HepG2 (cell line): ENCODE data around the gene BABAM2. TPM values are rescaled to one million over a fixed set of nuclear protein-coding genes. Genes with fewer than 3 reads are reported as not detected.

Source experiments
- ATAC-seq: fragments of 200-7000 bp; cut with Tn5 transposase; 3 replicates; pipeline ENCODE4 v1.9.1; 2020; ENCODE audit warnings: mild to moderate bottlenecking, moderate library complexity
- BruUV-seq: library from RNA; stranded (reverse); fragments of 400-500 nt; replicated peaks from 2 replicates; lab custom pipeline; 2021; lab: Mats Ljungman, UMichigan
- CTCF ChIA-PET: fragments of 300-600 bp; formaldehyde crosslinking; extraction: SDS; loops from one replicate; lab custom pipeline; 2021; ENCODE audit warnings: low total read pairs, inconsistent platforms, low intra/inter-chr PET ratio; lab: Yijun Ruan, JAX
- POLR2A ChIA-PET: fragments of 350-600 bp; sonication (Branson Sonifier 250); formaldehyde crosslinking; loops from one replicate; lab custom pipeline; 2020; ENCODE audit warnings: antibody characterized with exemption, inconsistent platforms; lab: Yijun Ruan, JAX
- DNase-seq: peaks from one replicate; pipeline ENCODE4 v3.0.0-alpha.2; 2015; ENCODE audit warnings: low spot score
- FAIRE-seq: peaks from 3 replicates; lab custom pipeline; 2011; peaks lifted over from hg19 to GRCh38; lab: Jason Lieb, UNC
- H2AFZ ChIP-seq: one replicate; pipeline ENCODE4 v1.6.1; 2011; ENCODE audit warnings: low read length, inconsistent platforms
- H3K27ac ChIP-seq: fragments of 300-600 bp; 3 replicates; pipeline ENCODE4 v1.8.0; 2011; ENCODE audit warnings: mixed run types, mild to moderate bottlenecking, mixed read lengths, low read length, inconsistent platforms; ENCODE audit not compliant: insufficient read depth; ENCODE audit errors: extremely low read length
- H3K27me3 ChIP-seq, 2 experiments: fragments of 200-600 bp in 1 of 2; 2 replicates in 1 of 2; 3 replicates in 1 of 2; pipeline versions ENCODE4 v1.6.0 to v1.8.0; 2011; ENCODE audit warnings: low read length in 2 of 2, mild to moderate bottlenecking in 2 of 2, moderate library complexity in 2 of 2, inconsistent platforms in 1 of 2; ENCODE audit not compliant: insufficient read depth in 2 of 2, control insufficient read depth in 1 of 2
- H3K36me3 ChIP-seq, 2 experiments: fragments of 200-600 bp in 1 of 2; replicated peaks in 1 of 2; 2 replicates in 1 of 2; 3 replicates in 1 of 2; pipeline versions ENCODE4 v1.5.1 to v1.8.0; 2011; ENCODE audit warnings: low read length in 2 of 2, inconsistent platforms in 1 of 2; ENCODE audit not compliant: insufficient read depth in 2 of 2, control insufficient read depth in 1 of 2
- H3K4me1 ChIP-seq: 2 replicates; pipeline ENCODE4 v1.5.1; 2012; ENCODE audit warnings: low read length, inconsistent platforms; ENCODE audit not compliant: insufficient read depth
- H3K4me2 ChIP-seq: 2 replicates; pipeline ENCODE4 v1.6.0; 2011; ENCODE audit warnings: low read depth, low read length, inconsistent platforms
- H3K4me3 ChIP-seq, 3 experiments: fragments of 200-600 bp in 1 of 3; sonication (generic), shearing (Covaris generic) in 1 of 3; replicated peaks in 1 of 3; 2 replicates each; pipeline ENCODE4 v1.5.1; 2011 to 2016; ENCODE audit warnings: low read length in 3 of 3, inconsistent platforms in 2 of 3, low read depth in 2 of 3, mild to moderate bottlenecking in 2 of 3, control low read depth in 1 of 3, mixed read lengths in 1 of 3; ENCODE audit not compliant: insufficient read depth in 1 of 3
- H3K79me2 ChIP-seq: one replicate; pipeline ENCODE4 v1.6.1; 2011; ENCODE audit warnings: low read length, inconsistent platforms; ENCODE audit not compliant: insufficient read depth
- H3K9ac ChIP-seq: 2 replicates; pipeline ENCODE4 v1.6.0; 2011; ENCODE audit warnings: mild to moderate bottlenecking, low read depth, low read length, inconsistent platforms; ENCODE audit not compliant: insufficient read depth
- H3K9me3 ChIP-seq: 2 replicates; pipeline ENCODE4 v1.5.1; 2012; ENCODE audit warnings: mild to moderate bottlenecking, low read length
- H4K20me1 ChIP-seq: 2 replicates; pipeline ENCODE4 v1.6.0; 2011; ENCODE audit warnings: inconsistent platforms, mild to moderate bottlenecking, low read length, moderate library complexity; ENCODE audit not compliant: insufficient read depth
- ATF5 ChIP-seq: sonication (generic); formaldehyde crosslinking; IDR thresholded peaks from 2 replicates; pipeline ENCODE4 v1.4.0; 2020; ENCODE audit warnings: mild to moderate bottlenecking, low read depth, missing genetic modification reagents
- E2F1 ChIP-seq: sonication (generic); formaldehyde crosslinking; IDR thresholded peaks from 2 replicates; pipeline ENCODE4 v1.5.0; 2020; ENCODE audit warnings: missing genetic modification reagents
- ELK4 ChIP-seq: sonication (generic); formaldehyde crosslinking; IDR thresholded peaks from 2 replicates; pipeline ENCODE4 v1.9.0; 2021; ENCODE audit warnings: missing genetic modification reagents, borderline replicate concordance
- FOXO1 ChIP-seq: sonication (generic); formaldehyde crosslinking; IDR thresholded peaks from 2 replicates; pipeline ENCODE4 v1.4.0; 2020; ENCODE audit warnings: missing genetic modification reagents
- GFI1 ChIP-seq: sonication (generic); formaldehyde crosslinking; IDR thresholded peaks from 2 replicates; pipeline ENCODE4 v1.5.0; 2020; ENCODE audit warnings: missing genetic modification reagents, mild to moderate bottlenecking, borderline replicate concordance
- MAFK ChIP-seq, 2 experiments: IDR thresholded peaks in 1 of 2; conservative IDR thresholded peaks in 1 of 2; 2 replicates each; pipeline ENCODE4 v1.6.1; 2011; ENCODE audit warnings: improper control_type of control experiment in 2 of 2, low read length in 2 of 2
- MED13 ChIP-seq: sonication (generic); formaldehyde crosslinking; IDR thresholded peaks from 2 replicates; pipeline ENCODE4 v1.5.0; 2020; ENCODE audit warnings: missing genetic modification reagents
- PREB ChIP-seq: sonication (generic); formaldehyde crosslinking; IDR thresholded peaks from 2 replicates; pipeline ENCODE4 v1.4.0; 2020; ENCODE audit warnings: missing genetic modification reagents
- RBM22 ChIP-seq: fragments of 200-400 bp; formaldehyde crosslinking; optimal IDR thresholded peaks from 2 replicates; pipeline ENCODE3; 2017; ENCODE audit warnings: mild to moderate bottlenecking, low read length, moderate library complexity
- TAF15 ChIP-seq: fragments of 200-400 bp; formaldehyde crosslinking; IDR thresholded peaks from one replicate; pipeline ENCODE4 v1.6.1; 2018; ENCODE audit warnings: mild to moderate bottlenecking, low read depth, low read length; ENCODE audit not compliant: poor library complexity, severe bottlenecking
- TARDBP ChIP-seq: sonication (generic); formaldehyde crosslinking; IDR thresholded peaks from 2 replicates; pipeline ENCODE4 v1.8.0; 2022; ENCODE audit warnings: mild to moderate bottlenecking, missing genetic modification reagents
- TBX2 ChIP-seq: sonication (generic); formaldehyde crosslinking; IDR thresholded peaks from 2 replicates; pipeline ENCODE4 v1.5.0; 2020; ENCODE audit warnings: missing genetic modification reagents, mild to moderate bottlenecking, borderline replicate concordance
- TEAD3 ChIP-seq: optimal IDR thresholded peaks from 2 replicates; pipeline ENCODE3; 2016; ENCODE audit warnings: borderline replicate concordance
- YY1 ChIP-seq: IDR thresholded peaks from 2 replicates; pipeline ENCODE4 v1.6.1; 2011; ENCODE audit warnings: low read length, low read depth, moderate library complexity, mild to moderate bottlenecking; ENCODE audit not compliant: insufficient read depth, insufficient replicate concordance
- ZNF367 ChIP-seq: sonication (generic); formaldehyde crosslinking; IDR thresholded peaks from 2 replicates; pipeline ENCODE4 v1.4.0; 2020; ENCODE audit warnings: missing genetic modification reagents, borderline replicate concordance
- ZNF383 ChIP-seq: sonication (generic); formaldehyde crosslinking; IDR thresholded peaks from 2 replicates; pipeline ENCODE4 v1.4.0; 2020; ENCODE audit warnings: missing genetic modification reagents, mild to moderate bottlenecking, borderline replicate concordance
- ZNF704 ChIP-seq: sonication (generic); formaldehyde crosslinking; IDR thresholded peaks from 2 replicates; pipeline ENCODE4 v1.8.1; 2023; ENCODE audit warnings: mild to moderate bottlenecking, inconsistent platforms, moderate library complexity, missing genetic modification reagents, borderline replicate concordance
- WGBS: methylation state at CpG from one replicate; pipeline ENCODE4 v1.1.6; 2017; ENCODE audit warnings: low lambda C conversion rate; 5-methylcytosine and 5-hydroxymethylcytosine counted together
- in situ Hi-C: cut with HindIII; loops from 2 replicates; pipeline ENCODE4 v1.10.0; 2017; ENCODE audit warnings: low pct_unique_long_range_greater_than_20kb; ENCODE audit not compliant: extremely low pct_ligation_motif_present
- intact Hi-C: fragments of 100-400 bp; cut with micrococcal nuclease; formaldehyde crosslinking; loops from one replicate; pipeline ENCODE4 v1.10.0; 2022; ENCODE audit not compliant: unreplicated experiment
- polyA plus RNA-seq, 8 experiments: library from polyadenylated mRNA; depleted of rRNA in 3 of 8; stranded (reverse) in 7 of 8; unstranded in 1 of 8; fragments of >200 nt; fragmentation: Illumina TruSeq in 4 of 8; extraction: Trizol in 4 of 8; gene quantifications; 2 replicates each; pipeline versions ENCODE4 v1.2.1 to v1.2.3, GENCODE V29; 2011 to 2016; ENCODE audit warnings: low read depth in 4 of 8, missing spikeins in 1 of 8, mixed read lengths in 1 of 8; ENCODE audit not compliant: insufficient read depth in 1 of 8
- total RNA-seq, 5 experiments: library from RNA; depleted of rRNA; stranded (reverse); fragments of >200 nt; fragmentation: Illumina TruSeq; extraction: Trizol; gene quantifications; 2 replicates each; pipeline ENCODE4 v1.2.3, GENCODE V29; 2016; ENCODE audit warnings: low read depth in 1 of 5

BABAM2 gene
- total and polyA plus RNA-seq, 2 of the 13 experiments (the other 11 are each of a cell fraction or from before 2014, with no cell fraction given) = 24.9 to 28.0 TPM

- no peak for TF ChIP-seq ATF5 (CRISPR knock-in tag)
Observed at GRCh38 chr2:28048341-28048740, 157.8 kb downstream of the BABAM2 start (continued).

- ATAC-seq = no peak
- no TSS peak for BruUV-seq
- H3K27me3 ChIP-seq = no peaks in the 10 kb centered on the region
- H3K4me2 ChIP-seq = no peak overlapping the region
- intact Hi-C loops = no loop called here
- CTCF ChIA-PET = no interaction called here
- H3K9me3 ChIP-seq = no peaks in the 10 kb centered on the region
- no peaks in the 10 kb centered on the region for H3K79me2 ChIP-seq
- no peak overlapping the region for H3K27ac ChIP-seq
- in situ Hi-C loops = no loop called here
- TF ChIP-seq TEAD3 (CRISPR knock-in tag) (no peak), PREB (CRISPR knock-in tag) (no peak), MAFK (conservative IDR thresholded peaks at IDR 0.05 in 1 of 2, IDR thresholded peaks at IDR 0.05 in 1 of 2; ENCODE audit: low read length in 2 of 2) (no peak), ELK4 (CRISPR knock-in tag) (no peak), E2F1 (CRISPR knock-in tag) (no peak), ZNF704 (CRISPR knock-in tag) (no peak), ZNF367 (CRISPR knock-in tag) (no peak), YY1 (no peak), TBX2 (no peak), RBM22 (no peak), GFI1 (CRISPR knock-in tag) (no peak), TAF15 (no peak), TARDBP (CRISPR knock-in tag) (no peak), MED13 (CRISPR knock-in tag) (no peak), FOXO1 (CRISPR knock-in tag) (no peak), ZNF383 (CRISPR knock-in tag) (no peak)
- TF ChIP-seq, all 625 proteins: peak for 0
- no peak overlapping the region for H2AFZ ChIP-seq
- H4K20me1 ChIP-seq = no peaks in the 10 kb centered on the region
- H3K4me1 ChIP-seq = no peaks in the 10 kb centered on the region
- DNase-seq (no peak), FAIRE-seq (no peak)
- no peak overlapping the region for H3K9ac ChIP-seq
- 0 out of 5 replicates have a peak, but pooled peaks cover 0 to 4% of the 10 kb centered on the region in 2 experiments for H3K36me3 ChIP-seq
- POLR2A ChIA-PET = no interaction called here
- 89% methylated on average over 1 of the region's 1 CpG for WGBS
- H3K4me3 ChIP-seq = no peak overlapping the region
Observed at GRCh38 chr2:28049416-28049815, 158.9 kb downstream of the BABAM2 start.
